HG02763 (cell line): ENCODE measurements around the gene RTL5.

Source experiments
- ATAC-seq: cut with Tn5 transposase; IDR thresholded peaks from one replicate; pipeline ENCODE4 v1.9.1; 2021; ENCODE audit warnings: mild to moderate bottlenecking, moderate library complexity; ENCODE audit not compliant: unreplicated experiment

The RTL5 gene

DNA sequence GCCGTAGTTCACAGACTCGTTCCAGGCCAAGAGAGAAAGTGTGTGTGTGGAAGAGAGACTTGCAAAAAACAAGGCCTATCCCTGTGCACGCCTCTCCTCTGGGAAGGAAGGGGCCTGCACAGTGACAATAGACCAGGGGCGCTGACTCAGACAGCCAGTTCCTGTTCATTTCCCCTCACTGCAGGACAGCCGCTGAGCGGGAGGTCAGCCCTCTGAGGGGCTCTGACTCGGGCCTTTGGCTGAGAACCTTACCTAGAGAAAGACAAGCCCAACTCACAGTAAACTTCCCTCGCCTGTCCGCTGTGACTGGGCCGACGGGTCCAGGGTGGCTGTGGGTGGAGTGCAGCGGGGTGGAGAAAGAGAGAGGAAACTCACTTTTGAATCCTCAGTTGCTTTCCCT is 52.1 kb downstream of the RTL5 start:
- ATAC-seq = no peak

DNA sequence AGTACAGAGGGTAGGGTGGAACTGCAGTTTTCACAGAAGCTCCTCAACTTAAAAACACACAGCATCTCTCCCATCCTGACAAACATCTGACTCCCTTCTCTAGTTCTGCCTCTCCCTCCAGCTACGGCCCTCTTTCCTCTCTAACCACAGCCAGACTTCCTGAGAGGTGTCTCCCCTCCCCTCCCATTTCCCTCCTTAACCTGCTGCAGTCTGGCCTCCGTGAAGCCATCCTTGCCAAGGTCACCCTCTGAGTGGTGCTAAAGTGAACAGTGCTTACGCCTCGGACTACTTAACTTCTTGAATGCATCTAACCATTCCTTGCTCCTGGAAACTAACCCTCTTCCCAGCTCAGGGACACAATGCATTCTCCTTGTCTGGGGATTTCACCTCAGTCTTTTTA is 53.3 kb downstream of the RTL5 start:
- no peak for ATAC-seq
